Transverse colon (tissue), 4 donors: ENCODE measurements around the gene PALLD. TPM values are rescaled to one million over a fixed set of nuclear protein-coding genes. Genes with fewer than 3 reads are reported as not detected.

Experiments
- DNase-seq: peaks from one replicate; pipeline ENCODE4 v3.0.0-alpha.2; 2019
- H3K27ac ChIP-seq, 4 donors: fragments of 200-600 bp; sonication (generic); 2 replicates each; pipeline ENCODE4 v1.5.1; 2016 to 2018; ENCODE audit warnings: inconsistent platforms in 4 of 4
- H3K27me3 ChIP-seq: fragments of 200-600 bp; sonication (generic); 2 replicates; pipeline ENCODE4 v1.5.1; 2017; ENCODE audit warnings: inconsistent platforms
- H3K36me3 ChIP-seq, 4 donors: fragments of 200-600 bp; sonication (generic); 2 replicates each; pipeline ENCODE4 v1.5.1; 2017 to 2019; ENCODE audit warnings: inconsistent platforms in 4 of 4
- H3K4me1 ChIP-seq, 4 donors: fragments of 200-600 bp; sonication (generic); 2 replicates each; pipeline ENCODE4 v1.5.1; 2017 to 2020; ENCODE audit warnings: inconsistent platforms in 4 of 4
- H3K4me3 ChIP-seq, 4 donors: fragments of 200-600 bp; sonication (generic); 1 replicate in 1 of 4; 2 replicates in 3 of 4; pipeline versions ENCODE4 v1.5.1 to v1.6.1; 2017 to 2019; ENCODE audit warnings: inconsistent platforms in 4 of 4
- H3K9me3 ChIP-seq, 2 donors: fragments of 200-600 bp; sonication (generic); 2 replicates each; pipeline ENCODE4 v1.5.1; 2017 to 2019; ENCODE audit warnings: inconsistent platforms in 2 of 2
- EP300 ChIP-seq: sonication (generic); formaldehyde crosslinking; IDR thresholded peaks from one replicate; pipeline ENCODE4 v1.6.1; 2017; ENCODE audit warnings: antibody characterized with exemption, low read depth
- POLR2A ChIP-seq: fragments of 450-650 bp; IDR thresholded peaks from one replicate; pipeline ENCODE4 v1.6.1; 2016; ENCODE audit warnings: antibody characterized with exemption, mild to moderate bottlenecking, moderate library complexity
- POLR2AphosphoS5 ChIP-seq, 3 donors: sonication (generic); formaldehyde crosslinking; IDR thresholded peaks; one replicate each; pipeline ENCODE4 v1.6.1; 2016; ENCODE audit warnings: antibody characterized with exemption in 3 of 3
- WGBS, 2 donors: methylation state at CpG; one replicate each; pipeline ENCODE4 v1.1.5; 2018; ENCODE audit warnings: low coverage in 1 of 2; 5-methylcytosine and 5-hydroxymethylcytosine counted together
- in situ Hi-C, 4 donors: fragments of 200-750 bp; cut with MboI; loops; one replicate each; pipeline versions ENCODE4 v1.15.0 to v1.15.1; 2017; ENCODE audit warnings: low sequenced_read_pairs in 3 of 4, low pct_ligation_motif_present in 1 of 4, low pct_unique_long_range_greater_than_20kb in 1 of 4
- intact Hi-C: fragments of 100-400 bp; cut with DNase I; formaldehyde crosslinking; loops from one replicate; pipeline ENCODE4 v1.15.1; 2023; ENCODE audit warnings: low total_unique reads
- total RNA-seq, 4 donors: library from RNA; depleted of rRNA; stranded (reverse); fragments of >200 nt; gene quantifications; one replicate each; pipeline ENCODE4 v1.1.0, GENCODE V29; 2016
- TF ChIP-seq, protein P1 (sequence below), 5 experiments: fragments of 200-600 bp in 3 of 5; fragments of 450-650 bp in 2 of 5; sonication (generic) in 3 of 5; IDR thresholded peaks; 1 replicate in 2 of 5; 2 replicates in 3 of 5; pipeline ENCODE4 v1.5.1; 2016 to 2017; ENCODE audit warnings: antibody characterized with exemption in 5 of 5, inconsistent platforms in 3 of 5, mild to moderate bottlenecking in 2 of 5, moderate library complexity in 1 of 5

The PALLD gene
- total RNA-seq, 4 donors from 2014 or later, result 230 to 309 (median 278) TPM

DNA sequence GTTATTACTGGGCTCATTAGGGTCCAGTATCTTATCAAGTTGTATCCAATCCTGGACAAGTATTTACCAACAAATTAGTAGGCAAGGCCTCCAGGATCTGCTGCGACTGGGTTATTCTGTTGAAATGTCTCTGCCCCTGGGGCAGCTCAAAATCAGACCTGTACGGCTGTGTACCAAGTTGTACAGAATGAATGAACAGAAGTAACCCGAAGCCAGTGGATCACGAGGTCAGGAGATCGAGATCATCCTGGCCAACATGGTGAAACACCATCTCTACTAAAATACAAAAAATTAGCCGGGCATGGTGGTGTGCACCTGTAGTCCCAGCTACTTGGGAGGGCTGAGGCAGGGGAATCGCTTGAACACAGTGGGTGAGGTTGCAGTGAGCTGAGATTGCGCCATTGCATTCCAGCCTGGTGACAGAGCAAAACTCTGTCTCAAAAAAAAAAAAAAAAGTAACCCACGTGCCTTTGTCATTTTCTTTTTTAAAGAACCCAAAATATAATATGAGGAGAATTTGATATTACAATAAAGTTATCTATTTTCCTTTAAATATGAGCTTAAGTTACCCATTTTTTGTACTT is 385.9 kb downstream of the PALLD start:
- in situ Hi-C loops (no loop called here), intact Hi-C loops (no loop called here)
- DNase-seq, result no peak
- 83 to 90% methylated on average over 6 to 9 of the region's 9 CpGs for WGBS, 2 donors
- H3K4me1 ChIP-seq, result peaks cover 0 to 58% (median 4%) of the 10 kb centered on the region in 4 donors
- no peaks in the 10 kb centered on the region for H3K9me3 ChIP-seq
- H3K4me3 ChIP-seq, result no peak overlapping the region
- H3K36me3 ChIP-seq, result peaks cover 0 to 3% (median 0%) of the 10 kb centered on the region in 4 donors
- H3K27me3 ChIP-seq, result no peaks in the 10 kb centered on the region
- TF ChIP-seq POLR2A (no peak), POLR2AphosphoS5 (IDR thresholded peaks at IDR 0.05) (no peak), EP300 (no peak)
- TF ChIP-seq, protein P1, sequence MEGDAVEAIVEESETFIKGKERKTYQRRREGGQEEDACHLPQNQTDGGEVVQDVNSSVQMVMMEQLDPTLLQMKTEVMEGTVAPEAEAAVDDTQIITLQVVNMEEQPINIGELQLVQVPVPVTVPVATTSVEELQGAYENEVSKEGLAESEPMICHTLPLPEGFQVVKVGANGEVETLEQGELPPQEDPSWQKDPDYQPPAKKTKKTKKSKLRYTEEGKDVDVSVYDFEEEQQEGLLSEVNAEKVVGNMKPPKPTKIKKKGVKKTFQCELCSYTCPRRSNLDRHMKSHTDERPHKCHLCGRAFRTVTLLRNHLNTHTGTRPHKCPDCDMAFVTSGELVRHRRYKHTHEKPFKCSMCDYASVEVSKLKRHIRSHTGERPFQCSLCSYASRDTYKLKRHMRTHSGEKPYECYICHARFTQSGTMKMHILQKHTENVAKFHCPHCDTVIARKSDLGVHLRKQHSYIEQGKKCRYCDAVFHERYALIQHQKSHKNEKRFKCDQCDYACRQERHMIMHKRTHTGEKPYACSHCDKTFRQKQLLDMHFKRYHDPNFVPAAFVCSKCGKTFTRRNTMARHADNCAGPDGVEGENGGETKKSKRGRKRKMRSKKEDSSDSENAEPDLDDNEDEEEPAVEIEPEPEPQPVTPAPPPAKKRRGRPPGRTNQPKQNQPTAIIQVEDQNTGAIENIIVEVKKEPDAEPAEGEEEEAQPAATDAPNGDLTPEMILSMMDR (IDR thresholded peaks at IDR 0.05), result no peak
- H3K27ac ChIP-seq, result peak overlapping the region; percentile 23 to 83 (median 76)

DNA sequence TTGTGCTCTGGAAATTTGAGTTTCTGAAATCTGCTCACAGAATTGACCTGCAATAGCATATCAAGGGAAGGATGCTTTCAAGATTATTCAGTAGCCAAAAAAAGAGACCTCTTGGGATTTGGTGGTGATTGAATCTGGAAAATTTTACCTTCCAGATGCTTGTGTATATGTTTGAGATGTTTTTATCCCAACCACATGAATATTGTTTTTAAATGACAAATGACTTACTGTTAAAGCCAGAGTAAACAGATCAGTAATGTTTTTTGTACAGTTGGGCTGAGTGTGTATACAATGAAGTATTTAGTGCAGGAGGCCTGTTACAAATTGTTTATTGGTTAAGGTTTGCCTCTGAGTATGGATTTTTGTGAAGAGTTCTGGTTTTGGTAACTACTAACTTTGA is 386.7 kb downstream of the PALLD start:
- intact Hi-C loops, result no loop called here
- Histone ChIP-seq H3K4me3 (no peak overlapping the region), H3K27me3 (no peaks in the 10 kb centered on the region), H3K36me3 (peaks cover 0 to 3% (median 0%) of the 10 kb centered on the region in 4 donors), H3K9me3 (no peaks in the 10 kb centered on the region), H3K4me1 (peaks cover 0 to 53% (median 4%) of the 10 kb centered on the region in 4 donors), H3K27ac (peak overlapping the region; percentile 23 to 83 (median 56))
- TF ChIP-seq, protein P1 (IDR thresholded peaks at IDR 0.05), result no peak
- no peak for TF ChIP-seq POLR2AphosphoS5 (IDR thresholded peaks at IDR 0.05)
- no peak for TF ChIP-seq EP300
- TF ChIP-seq POLR2A, result no peak
- no peak for DNase-seq
- in situ Hi-C loops, result no loop called here

DNA sequence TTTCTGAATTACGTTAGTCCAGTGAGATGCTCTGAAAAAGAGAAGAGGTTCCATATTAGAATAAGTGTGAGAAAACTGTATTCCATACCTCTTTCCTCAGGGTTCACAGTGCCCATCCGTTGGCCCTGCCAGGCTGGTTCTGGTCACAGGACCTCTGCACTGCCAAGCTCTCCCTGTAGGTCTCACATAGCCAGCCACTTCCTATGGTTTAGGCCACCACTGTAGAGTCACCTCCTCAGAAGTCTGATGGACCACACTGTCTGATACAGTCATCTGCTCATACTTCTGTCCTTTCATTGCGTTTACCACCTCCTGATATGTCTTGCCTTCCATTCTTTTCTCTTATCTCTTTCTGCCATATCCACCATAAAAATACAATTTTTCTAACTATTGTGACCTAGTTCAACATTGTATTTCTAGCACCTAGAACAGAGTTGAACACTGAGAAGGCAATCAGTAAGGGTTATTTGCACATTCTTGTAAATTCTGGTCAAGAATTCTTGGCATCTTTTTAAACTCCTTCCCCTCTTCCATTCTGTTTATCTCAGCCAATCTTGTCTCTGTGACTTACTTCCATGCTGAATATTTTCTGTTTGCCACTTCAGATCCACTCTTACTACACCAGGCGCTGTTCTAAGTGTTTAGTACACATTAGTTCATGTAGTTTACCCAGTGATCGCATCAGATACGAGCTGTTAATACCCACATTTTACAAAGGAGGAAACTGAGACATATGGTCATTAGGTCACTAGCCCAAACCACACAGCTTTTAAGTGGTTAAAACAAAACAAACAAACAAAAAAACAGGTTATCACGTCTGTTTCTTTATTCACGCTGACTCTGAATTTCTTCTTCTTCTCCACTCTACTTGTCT is 387.6 kb downstream of the PALLD start:
- TF ChIP-seq, protein P1 (IDR thresholded peaks at IDR 0.05), result no peak
- TF ChIP-seq EP300, result no peak
- no peak for TF ChIP-seq POLR2A
- TF ChIP-seq POLR2AphosphoS5 (IDR thresholded peaks at IDR 0.05), result no peak
- Histone ChIP-seq H3K4me1 (peaks cover 0 to 43% (median 3%) of the 10 kb centered on the region in 4 donors), H3K27ac (peak overlapping the region; percentile 18 to 81 (median 33)), H3K27me3 (no peaks in the 10 kb centered on the region), H3K4me3 (no peak overlapping the region), H3K36me3 (no peaks in the 10 kb centered on the region), H3K9me3 (no peaks in the 10 kb centered on the region)
- intact Hi-C loops (no loop called here), in situ Hi-C loops (no loop called here)
- WGBS, 2 donors, result 76 to 89% methylated on average over 8 of the region's 8 CpGs
- DNase-seq, result no peak

DNA sequence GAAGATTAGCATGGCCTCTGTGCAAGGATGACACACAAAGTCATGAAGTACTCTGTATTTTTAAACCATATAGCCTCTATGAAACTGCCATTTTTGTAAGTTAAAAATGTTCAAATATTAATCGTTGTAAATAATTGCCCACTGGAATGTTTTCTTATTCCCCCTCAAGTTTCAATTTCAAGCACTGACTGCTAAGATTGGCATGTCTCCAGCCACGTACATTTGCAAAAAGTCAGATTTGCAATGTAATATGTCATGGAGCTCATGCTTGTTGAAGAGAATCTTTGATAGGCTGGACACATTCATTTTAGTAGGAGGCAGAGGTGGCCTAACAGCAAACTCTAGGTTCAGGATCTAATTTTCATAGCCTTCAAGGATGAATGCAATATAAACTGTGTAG is 388.5 kb downstream of the PALLD start:
- Histone ChIP-seq H3K27me3 (no peaks in the 10 kb centered on the region), H3K27ac (peak overlapping the region in 2 of 4 donors; percentile 19 to 43)

More for the DNA sequence above, 388.5 kb downstream of the PALLD start:
- Histone ChIP-seq H3K4me1 (peaks cover 0 to 34% (median 3%) of the 10 kb centered on the region in 4 donors), H3K9me3 (no peaks in the 10 kb centered on the region), H3K36me3 (no peaks in the 10 kb centered on the region), H3K4me3 (no peak overlapping the region)
- no peak for DNase-seq
- 55 to 78% methylated on average over 2 of the region's 2 CpGs for WGBS, 2 donors
- TF ChIP-seq, protein P1 (IDR thresholded peaks at IDR 0.05), result no peak
- no peak for TF ChIP-seq POLR2A
- TF ChIP-seq POLR2AphosphoS5 (IDR thresholded peaks at IDR 0.05), result no peak
- no peak for TF ChIP-seq EP300
- in situ Hi-C loops, result no loop called here
- intact Hi-C loops, result no loop called here
